OCI-LY7 (cell line): ENCODE results near the gene PHACTR1. TPM values are rescaled to one million over a fixed set of nuclear protein-coding genes. Genes with fewer than 3 reads are reported as not detected.

Experiments used
- BruUV-seq: library from RNA; stranded (reverse); fragments of 400-500 nt; replicated peaks from 2 replicates; lab custom pipeline; 2021; lab: Mats Ljungman, UMichigan
- CTCF ChIA-PET: fragments of 300-600 bp; sonication (Branson Sonifier 250); formaldehyde crosslinking; loops from one replicate; lab custom pipeline; 2022; ENCODE audit warnings: antibody characterized with exemption; ENCODE audit not compliant: unreplicated experiment; lab: Charles Lee
- POLR2A ChIA-PET: fragments of 300-600 bp; sonication (Branson Sonifier 250); formaldehyde crosslinking; loops from one replicate; lab custom pipeline; 2022; ENCODE audit warnings: antibody characterized with exemption; lab: Charles Lee
- DNase-seq: peaks from one replicate; pipeline ENCODE4 v3.0.0-alpha.2; 2015; ENCODE audit warnings: low spot score
- H2AFZ ChIP-seq: fragments of 200-600 bp; sonication (generic), shearing (Covaris generic); 2 replicates; pipeline ENCODE4 v1.6.1; 2014; ENCODE audit warnings: mild to moderate bottlenecking, antibody characterized with exemption, low read length, moderate library complexity
- H3K27ac ChIP-seq: fragments of 200-600 bp; sonication (generic); 2 replicates; pipeline ENCODE4 v1.5.1; 2014; ENCODE audit warnings: mixed run types, low read depth, mild to moderate bottlenecking, moderate library complexity, low read length, inconsistent platforms; ENCODE audit not compliant: poor library complexity, severe bottlenecking
- H3K36me3 ChIP-seq: fragments of 200-600 bp; sonication (generic); 2 replicates; pipeline ENCODE4 v1.6.1; 2014; ENCODE audit warnings: mild to moderate bottlenecking, antibody characterized with exemption, low read length, moderate library complexity, mixed read lengths; ENCODE audit not compliant: insufficient read depth
- H3K4me1 ChIP-seq: fragments of 200-600 bp; sonication (generic); 2 replicates; pipeline ENCODE4 v1.5.1; 2014; ENCODE audit warnings: mild to moderate bottlenecking, low read length; ENCODE audit not compliant: insufficient read depth, poor library complexity, severe bottlenecking
- H3K4me2 ChIP-seq: fragments of 200-600 bp; sonication (generic); 2 replicates; pipeline ENCODE4 v1.6.1; 2014; ENCODE audit warnings: mild to moderate bottlenecking, low read length
- H3K4me3 ChIP-seq: fragments of 200-600 bp; sonication (generic); 2 replicates; pipeline ENCODE4 v1.5.1; 2014; ENCODE audit warnings: mild to moderate bottlenecking, low read depth, low read length; ENCODE audit not compliant: poor library complexity, severe bottlenecking
- H3K79me2 ChIP-seq: fragments of 200-600 bp; sonication (generic); 2 replicates; pipeline ENCODE4 v1.6.1; 2016; ENCODE audit warnings: low read depth, mild to moderate bottlenecking, low read length, moderate library complexity, mixed read lengths; ENCODE audit not compliant: insufficient read depth
- H3K9me2 ChIP-seq: fragments of 200-600 bp; sonication (generic); 2 replicates; pipeline ENCODE4 v1.6.1; 2016; ENCODE audit warnings: mild to moderate bottlenecking, low read length, mixed read lengths; ENCODE audit not compliant: insufficient read depth
- H3K9me3 ChIP-seq: fragments of 200-600 bp; sonication (generic); 2 replicates; pipeline ENCODE4 v1.6.1; 2014; ENCODE audit warnings: mild to moderate bottlenecking, mixed run types, low read length, mixed read lengths
- H4K20me1 ChIP-seq: fragments of 200-600 bp; sonication (generic); 2 replicates; pipeline ENCODE4 v1.6.1; 2014; ENCODE audit warnings: mild to moderate bottlenecking, antibody characterized with exemption, low read length, moderate library complexity, mixed read lengths; ENCODE audit not compliant: insufficient read depth
- CTCF ChIP-seq: fragments of 200-600 bp; sonication (generic); conservative IDR thresholded peaks from 2 replicates; pipeline ENCODE4 v1.5.1; 2014; ENCODE audit warnings: mild to moderate bottlenecking, antibody characterized with exemption, low read length, moderate library complexity, mixed read lengths
- EZH2phosphoT487 ChIP-seq: fragments of 200-600 bp; sonication (generic); IDR thresholded peaks from 2 replicates; pipeline ENCODE4 v1.6.1; 2018; ENCODE audit warnings: low read depth, borderline replicate concordance, mild to moderate bottlenecking, mixed run types, antibody characterized with exemption, low read length, moderate library complexity, mixed read lengths
- intact Hi-C: fragments of 100-400 bp; cut with micrococcal nuclease; formaldehyde crosslinking; loops from one replicate; pipeline ENCODE4 v1.10.0; 2022; ENCODE audit not compliant: unreplicated experiment
- total RNA-seq, 2 experiments: library from RNA; depleted of rRNA in 1 of 2; stranded (reverse); fragments of >200 nt in 1 of 2; shearing (Covaris generic) in 1 of 2; gene quantifications; 2 replicates each; pipeline ENCODE4 v1.2.3, GENCODE V29; 2014 to 2022

Gene PHACTR1
- total RNA-seq, 2 experiments from 2014 or later: 25.1 to 46.6 TPM

DNA sequence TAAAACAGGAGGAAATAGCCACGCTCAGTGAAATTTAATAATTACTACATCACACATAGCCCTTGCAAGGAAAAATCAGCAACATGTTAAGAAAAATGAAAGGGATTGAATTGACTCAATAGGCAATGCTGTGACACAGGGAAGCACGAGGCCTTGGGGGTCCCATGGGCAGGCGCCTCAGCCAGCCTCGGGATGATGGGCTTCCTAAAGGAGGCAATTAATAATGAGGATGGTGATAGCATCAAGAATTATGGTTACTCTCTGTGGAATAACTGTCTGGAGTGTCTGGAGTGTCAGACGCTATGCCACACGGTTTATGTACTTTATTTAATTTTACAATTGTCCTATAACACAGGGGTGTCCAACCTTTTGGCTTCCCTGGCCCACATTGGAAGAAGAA lies 481.6 kb downstream of the PHACTR1 start:
- H3K27ac ChIP-seq: no peak overlapping the region
- BruUV-seq: no TSS peak
- DNase-seq: no peak
- POLR2A ChIA-PET: no interaction called here
- H2AFZ ChIP-seq: no peak overlapping the region
- no peaks in the 10 kb centered on the region for H3K79me2 ChIP-seq
- no peak for TF ChIP-seq CTCF
- no peak for TF ChIP-seq EZH2phosphoT487
- CTCF ChIA-PET: no interaction called here
- H3K4me1 ChIP-seq: no peaks in the 10 kb centered on the region
- H3K4me3 ChIP-seq: no peak overlapping the region
- H3K9me2 ChIP-seq: no peaks in the 10 kb centered on the region
- H4K20me1 ChIP-seq: no peaks in the 10 kb centered on the region
- H3K9me3 ChIP-seq: no peaks in the 10 kb centered on the region
- no peaks in the 10 kb centered on the region for H3K36me3 ChIP-seq
- H3K4me2 ChIP-seq: no peak overlapping the region
- intact Hi-C loops: loop anchor here (10.0 kb wide), 1 partner anchor 417 kb away; the partner anchor contains the start of gene NOL7

GRCh38 chr6:13201336-13201735 lies 484.8 kb downstream of the PHACTR1 start:
- no peaks in the 10 kb centered on the region for H3K9me2 ChIP-seq
- ChIA-PET POLR2A (interaction anchor here (0.6 to 1.0 kb wide), 3 partner anchors 28 to 57 kb away, joined by 3 read pairs; no protein-coding TSS in a partner anchor), CTCF (interaction anchor here (0.6 kb wide), 1 partner anchor 70 kb away, joined by 3 read pairs; no protein-coding TSS in a partner anchor)
- no peaks in the 10 kb centered on the region for H3K36me3 ChIP-seq
- H3K4me3 ChIP-seq: no peak overlapping the region
- no peak for DNase-seq
- no peak overlapping the region for H3K4me2 ChIP-seq
- intact Hi-C loops: no loop called here
- TF ChIP-seq EZH2phosphoT487 (no peak), CTCF (no peak)
- H3K27ac ChIP-seq: no peak overlapping the region
- no peaks in the 10 kb centered on the region for H3K4me1 ChIP-seq
- no peaks in the 10 kb centered on the region for H4K20me1 ChIP-seq
- no peak overlapping the region for H2AFZ ChIP-seq
- BruUV-seq: no TSS peak
- no peaks in the 10 kb centered on the region for H3K9me3 ChIP-seq
- no peaks in the 10 kb centered on the region for H3K79me2 ChIP-seq

- no peaks in the 10 kb centered on the region for H3K9me2 ChIP-seq
- no peaks in the 10 kb centered on the region for H3K9me3 ChIP-seq
- H3K36me3 ChIP-seq: no peaks in the 10 kb centered on the region
- POLR2A ChIA-PET: interaction anchor here (0.6 to 1.5 kb wide), 3 partner anchors 22 to 371 kb away, joined by 4 to 5 read pairs (median 5); partner anchors contain the start of gene TBC1D7
- H3K4me1 ChIP-seq: no peaks in the 10 kb centered on the region
- H3K79me2 ChIP-seq: no peaks in the 10 kb centered on the region
- intact Hi-C loops: no loop called here
- no peak for DNase-seq
- H3K4me3 ChIP-seq: no peak overlapping the region
- no peak for TF ChIP-seq EZH2phosphoT487
- no peak for TF ChIP-seq CTCF
- no peaks in the 10 kb centered on the region for H4K20me1 ChIP-seq
- CTCF ChIA-PET: no interaction called here
- no peak overlapping the region for H3K27ac ChIP-seq
- no peak overlapping the region for H3K4me2 ChIP-seq
- BruUV-seq: no TSS peak
- no peak overlapping the region for H2AFZ ChIP-seq
These were observed 486.6 kb downstream of the PHACTR1 start for GRCh38 chr6:13203145-13203544.
